ENCODE measurements around the gene LSAMP. TPM values are rescaled to one million over a fixed set of nuclear protein-coding genes. Genes with fewer than 3 reads are reported as not detected.

The LSAMP gene
- polyA plus RNA-seq, 3 donors: not detected

- intact Hi-C loops (cut with micrococcal nuclease): no loop called here
- H3K36me3 ChIP-seq (replicated peaks in 1 of 2; ENCODE audit: control insufficient read depth in 1 of 2, insufficient read depth in 2 of 2, low read length in 2 of 2): no peaks in the 10 kb centered on the region
- H3K4me3 ChIP-seq (replicated peaks in 1 of 3; ENCODE audit: low read depth in 2 of 3, low read length in 3 of 3): no peak overlapping the region
- H3K27ac ChIP-seq (ENCODE audit: low read depth in 1 of 2, low read length in 2 of 2): no peak overlapping the region
- H3K9me3 ChIP-seq (replicated peaks in 1 of 2; ENCODE audit: control insufficient read depth in 1 of 2, insufficient read depth in 1 of 2, low read length in 2 of 2): no peaks in the 10 kb centered on the region
- TF ChIP-seq CTCF (IDR thresholded peaks at IDR 0.05): no peak
- H3K9me3 Mint-ChIP-seq: peaks cover 0 to 4% (median 0%) of the 10 kb centered on the region in 7 donors
- no peaks in the 10 kb centered on the region for H3K36me3 Mint-ChIP-seq
- H3K27me3 Mint-ChIP-seq (ENCODE audit: low read depth in 3 of 3): peaks cover 0 to 2% (median 1%) of the 10 kb centered on the region in 3 donors
- WGBS (ENCODE audit: insufficient coverage): no CpG with 5 or more reads among the region's 4 CpGs
- no peak overlapping the region for H3K4me2 ChIP-seq (replicated peaks; ENCODE audit: extremely low read depth, low read length, poor library complexity, severe bottlenecking)
- no peak overlapping the region for H2AFZ ChIP-seq (ENCODE audit: insufficient read depth, low read depth, low read length, poor library complexity, severe bottlenecking)
- H3K27me3 ChIP-seq (ENCODE audit: control insufficient read depth in 2 of 2, insufficient read depth in 2 of 2, low read length in 2 of 2): no peaks in the 10 kb centered on the region
- H3K4me1 Mint-ChIP-seq: no peaks in the 10 kb centered on the region
- H3K79me2 ChIP-seq (ENCODE audit: insufficient read depth, low read length): no peaks in the 10 kb centered on the region
- no peaks in the 10 kb centered on the region for H3K4me1 ChIP-seq (ENCODE audit: control insufficient read depth in 1 of 2, insufficient read depth in 2 of 2, low read length in 2 of 2)
- H3K27ac Mint-ChIP-seq: no peak overlapping the region
- H3K4me3 Mint-ChIP-seq: no peak overlapping the region
- no peak overlapping the region for H3K9ac ChIP-seq (ENCODE audit: insufficient read depth, low read length, poor library complexity, severe bottlenecking)
- DNase-seq: no peak
- no peaks in the 10 kb centered on the region for H4K20me1 ChIP-seq (ENCODE audit: insufficient read depth, low read length)
Observed at GRCh38 chr3:116233711-116234357, 211.5 kb downstream of the LSAMP start.

GRCh38 chr3:116230431-116231020 is 214.8 kb downstream of the LSAMP start:
- Mint-ChIP-seq H3K27me3 (ENCODE audit: low read depth in 3 of 3) (peaks cover 0 to 2% (median 1%) of the 10 kb centered on the region in 3 donors), H3K9me3 (peaks cover 0 to 5% (median 3%) of the 10 kb centered on the region in 7 donors), H3K36me3 (no peaks in the 10 kb centered on the region), H3K4me3 (no peak overlapping the region), H3K4me1 (no peaks in the 10 kb centered on the region), H3K27ac (no peak overlapping the region)
- intact Hi-C loops (cut with micrococcal nuclease): no loop called here
- H3K4me1 ChIP-seq (ENCODE audit: control insufficient read depth in 1 of 2, insufficient read depth in 2 of 2, low read length in 2 of 2): no peaks in the 10 kb centered on the region
- no peak overlapping the region for H3K27ac ChIP-seq (ENCODE audit: low read depth in 1 of 2, low read length in 2 of 2)
- H3K4me2 ChIP-seq (replicated peaks; ENCODE audit: extremely low read depth, low read length, poor library complexity, severe bottlenecking): no peak overlapping the region
- no peak for TF ChIP-seq CTCF (IDR thresholded peaks at IDR 0.05)
- no peaks in the 10 kb centered on the region for H3K27me3 ChIP-seq (ENCODE audit: control insufficient read depth in 2 of 2, insufficient read depth in 2 of 2, low read length in 2 of 2)
- no peaks in the 10 kb centered on the region for H4K20me1 ChIP-seq (ENCODE audit: insufficient read depth, low read length)
- no peaks in the 10 kb centered on the region for H3K79me2 ChIP-seq (ENCODE audit: insufficient read depth, low read length)
- no CpG with 5 or more reads among the region's 5 CpGs for WGBS (ENCODE audit: insufficient coverage)
- DNase-seq: no peak
- H3K9me3 ChIP-seq (replicated peaks in 1 of 2; ENCODE audit: control insufficient read depth in 1 of 2, insufficient read depth in 1 of 2, low read length in 2 of 2): no peaks in the 10 kb centered on the region
- H3K36me3 ChIP-seq (replicated peaks in 1 of 2; ENCODE audit: control insufficient read depth in 1 of 2, insufficient read depth in 2 of 2, low read length in 2 of 2): no peaks in the 10 kb centered on the region
- no peak overlapping the region for H3K4me3 ChIP-seq (replicated peaks in 1 of 3; ENCODE audit: low read depth in 2 of 3, low read length in 3 of 3)
- no peak overlapping the region for H3K9ac ChIP-seq (ENCODE audit: insufficient read depth, low read length, poor library complexity, severe bottlenecking)
- H2AFZ ChIP-seq (ENCODE audit: insufficient read depth, low read depth, low read length, poor library complexity, severe bottlenecking): no peak overlapping the region
